ENCODE data around the gene MTCL1. TPM values are rescaled to one million over a fixed set of nuclear protein-coding genes. Genes with fewer than 3 reads are reported as not detected.

MTCL1 gene
- total and polyA plus RNA-seq, 12 donors, result 0.43 to 12.5 (median 2.1) TPM

GRCh38 chr18:8809514-8809913 is 104.2 kb downstream of the MTCL1 start:
- DNase-seq, result no peak
- Histone ChIP-seq H3K27ac (no peak overlapping the region), H3K9me3 (replicated peaks in 1 of 3) (no peaks in the 10 kb centered on the region), H3K36me3 (replicated peaks in 1 of 2) (no peaks in the 10 kb centered on the region), H3K4me3 (no peak overlapping the region), H3K4me1 (replicated peaks in 1 of 2) (no peaks in the 10 kb centered on the region), H3K27me3 (no peaks in the 10 kb centered on the region)
- TF ChIP-seq CTCF (IDR thresholded peaks at IDR 0.05), result no peak
- WGBS, 4 donors, result 89 to 94% (median 92%) methylated on average over 13 of the region's 13 CpGs
- intact Hi-C loops (cut with DNase I), result no loop called here

- no peak for DNase-seq
- TF ChIP-seq CTCF (IDR thresholded peaks at IDR 0.05) (no peak), POLR2A (IDR thresholded peaks at IDR 0.05) (no peak)
- intact Hi-C loops (cut with DNase I), result no loop called here
- H3K27me3 ChIP-seq, result no peaks in the 10 kb centered on the region
- no peak overlapping the region for H3K27ac ChIP-seq
- no peaks in the 10 kb centered on the region for H3K36me3 ChIP-seq (replicated peaks in 1 of 2)
- no peak overlapping the region for H3K4me3 ChIP-seq
- WGBS, 4 donors, result 85 to 94% (median 92%) methylated on average over 11 of the region's 11 CpGs
- no peaks in the 10 kb centered on the region for H3K4me1 ChIP-seq (replicated peaks in 1 of 2)
- H3K9me3 ChIP-seq (replicated peaks in 1 of 3), result no peaks in the 10 kb centered on the region
These were observed 104.8 kb downstream of the MTCL1 start for GRCh38 chr18:8810157-8810556.

GRCh38 chr18:8811115-8811514 is 105.8 kb downstream of the MTCL1 start:
- no peaks in the 10 kb centered on the region for H3K36me3 ChIP-seq (replicated peaks in 1 of 2)
- no peak for DNase-seq
- H3K4me3 ChIP-seq, result no peak overlapping the region
- no peaks in the 10 kb centered on the region for H3K27me3 ChIP-seq
- intact Hi-C loops (cut with DNase I), result no loop called here
- 79 to 87% (median 86%) methylated on average over 5 to 6 of the region's 6 CpGs for WGBS, 4 donors
- no peak for TF ChIP-seq CTCF (IDR thresholded peaks at IDR 0.05)
- no peaks in the 10 kb centered on the region for H3K9me3 ChIP-seq (replicated peaks in 1 of 3)
- no peak overlapping the region for H3K27ac ChIP-seq
- H3K4me1 ChIP-seq (replicated peaks in 1 of 2), result no peaks in the 10 kb centered on the region

GRCh38 chr18:8812631-8813030 is 107.3 kb downstream of the MTCL1 start:
- Histone ChIP-seq H3K27ac (no peak overlapping the region), H3K36me3 (replicated peaks in 1 of 2) (no peaks in the 10 kb centered on the region), H3K9me3 (replicated peaks in 1 of 3) (no peaks in the 10 kb centered on the region), H3K4me3 (no peak overlapping the region), H3K27me3 (no peaks in the 10 kb centered on the region), H3K4me1 (replicated peaks in 1 of 2) (no peaks in the 10 kb centered on the region)
- DNase-seq, result no peak
- intact Hi-C loops (cut with DNase I), result no loop called here
- TF ChIP-seq CTCF (IDR thresholded peaks at IDR 0.05), result no peak
- no peak for TF ChIP-seq POLR2A (IDR thresholded peaks at IDR 0.05)
- 86 to 93% (median 92%) methylated on average over 4 of the region's 4 CpGs for WGBS, 4 donors

Data from adrenal gland (tissue), 12 donors.